Liver (tissue), 9 donors: ENCODE measurements around the gene ZNF772. TPM values are rescaled to one million over a fixed set of nuclear protein-coding genes. Genes with fewer than 3 reads are reported as not detected.

Source experiments
- DNase-seq: peaks from one replicate; pipeline ENCODE4 v3.0.0-alpha.2; 2017; ENCODE audit warnings: low spot score
- H3K27ac ChIP-seq, 2 donors: one replicate each; pipeline ENCODE4 v1.7.0; 2013; ENCODE audit warnings: inconsistent platforms in 2 of 2, low read length in 2 of 2, control low read depth in 1 of 2, low read depth in 1 of 2, mild to moderate bottlenecking in 1 of 2
- H3K27me3 ChIP-seq, 4 donors: one replicate each; pipeline versions ENCODE4 v1.6.1 to v1.7.0; 2013; ENCODE audit warnings: low read length in 3 of 4, inconsistent platforms in 1 of 4, mild to moderate bottlenecking in 1 of 4, moderate library complexity in 1 of 4; ENCODE audit not compliant: control insufficient read depth in 4 of 4, insufficient read depth in 4 of 4
- H3K36me3 ChIP-seq, 4 donors: one replicate each; pipeline versions ENCODE4 v1.6.1 to v1.7.0; 2013; ENCODE audit warnings: low read length in 3 of 4, mild to moderate bottlenecking in 3 of 4, low read depth in 1 of 4, moderate library complexity in 1 of 4; ENCODE audit not compliant: control insufficient read depth in 4 of 4, insufficient read depth in 3 of 4
- H3K4me1 ChIP-seq, 4 donors: one replicate each; pipeline versions ENCODE4 v1.6.1 to v1.7.0; 2013; ENCODE audit warnings: low read length in 3 of 4, mild to moderate bottlenecking in 3 of 4, moderate library complexity in 1 of 4; ENCODE audit not compliant: control insufficient read depth in 4 of 4, insufficient read depth in 4 of 4
- H3K4me3 ChIP-seq, 3 donors: one replicate each; pipeline versions ENCODE4 v1.6.1 to v1.7.0; 2013; ENCODE audit warnings: low read length in 3 of 3, control low read depth in 1 of 3, low read depth in 1 of 3, mild to moderate bottlenecking in 1 of 3
- H3K9ac ChIP-seq, 2 donors: one replicate each; pipeline ENCODE4 v1.7.0; 2013; ENCODE audit warnings: low read length in 2 of 2, mild to moderate bottlenecking in 2 of 2, moderate library complexity in 2 of 2, control low read depth in 1 of 2, low read depth in 1 of 2
- H3K9me3 ChIP-seq, 4 donors: one replicate each; pipeline versions ENCODE4 v1.6.1 to v1.7.0; 2013; ENCODE audit warnings: low read length in 3 of 4; ENCODE audit not compliant: control insufficient read depth in 4 of 4
- ATF3 ChIP-seq: IDR thresholded peaks from 2 replicates; pipeline ENCODE4 v1.6.1; 2016; ENCODE audit warnings: antibody characterized with exemption
- CTCF ChIP-seq: fragments of 150-350 bp; IDR thresholded peaks from 2 replicates; pipeline ENCODE4 v1.5.1; 2017; ENCODE audit warnings: improper control_type of control experiment, low read depth, low read length; ENCODE audit not compliant: missing input control
- EGR1 ChIP-seq, 2 donors: IDR thresholded peaks; 2 replicates each; pipeline ENCODE4 v1.6.1; 2016 to 2018; ENCODE audit warnings: antibody characterized with exemption in 2 of 2, low read depth in 2 of 2
- FOXA1 ChIP-seq: IDR thresholded peaks from 2 replicates; pipeline ENCODE4 v1.6.1; 2016; ENCODE audit warnings: antibody characterized with exemption
- FOXA2 ChIP-seq: IDR thresholded peaks from 2 replicates; pipeline ENCODE4 v1.6.1; 2016; ENCODE audit warnings: antibody characterized with exemption
- GABPA ChIP-seq, 2 donors: IDR thresholded peaks in 1 of 2; conservative IDR thresholded peaks in 1 of 2; 2 replicates each; pipeline ENCODE4 v1.6.1; 2016; ENCODE audit warnings: antibody characterized with exemption in 2 of 2, mild to moderate bottlenecking in 1 of 2, moderate library complexity in 1 of 2
- HNF4A ChIP-seq, 2 donors: conservative IDR thresholded peaks; 2 replicates each; pipeline ENCODE4 v1.6.1; 2016; ENCODE audit warnings: antibody characterized with exemption in 2 of 2, mild to moderate bottlenecking in 2 of 2
- HNF4G ChIP-seq: IDR thresholded peaks from 2 replicates; pipeline ENCODE4 v1.6.1; 2016; ENCODE audit warnings: antibody characterized with exemption
- JUND ChIP-seq, 2 donors: IDR thresholded peaks; 2 replicates each; pipeline ENCODE4 v1.6.1; 2016; ENCODE audit warnings: antibody characterized with exemption in 2 of 2
- MAX ChIP-seq: IDR thresholded peaks from 2 replicates; pipeline ENCODE4 v1.6.1; 2016; ENCODE audit warnings: antibody characterized with exemption
- NR2F2 ChIP-seq: IDR thresholded peaks from 2 replicates; pipeline ENCODE4 v1.6.1; 2016; ENCODE audit warnings: antibody characterized with exemption
- RAD21 ChIP-seq, 2 donors: IDR thresholded peaks; 2 replicates each; pipeline ENCODE4 v1.6.1; 2016; ENCODE audit warnings: antibody characterized with exemption in 2 of 2, mild to moderate bottlenecking in 2 of 2
- REST ChIP-seq: IDR thresholded peaks from 2 replicates; pipeline ENCODE4 v1.6.1; 2016; ENCODE audit warnings: antibody characterized with exemption, mild to moderate bottlenecking
- RXRA ChIP-seq, 2 donors: IDR thresholded peaks; 2 replicates each; pipeline ENCODE4 v1.6.1; 2017 to 2018; ENCODE audit warnings: antibody characterized with exemption in 2 of 2, mild to moderate bottlenecking in 1 of 2
- SP1 ChIP-seq: IDR thresholded peaks from 2 replicates; pipeline ENCODE4 v1.6.1; 2018; ENCODE audit warnings: antibody characterized with exemption, mild to moderate bottlenecking
- TAF1 ChIP-seq: conservative IDR thresholded peaks from 2 replicates; pipeline ENCODE4 v1.6.1; 2016; ENCODE audit warnings: antibody characterized with exemption, mild to moderate bottlenecking
- YY1 ChIP-seq: IDR thresholded peaks from 2 replicates; pipeline ENCODE4 v1.6.1; 2016; ENCODE audit warnings: antibody characterized with exemption, mild to moderate bottlenecking
- ZBTB33 ChIP-seq: IDR thresholded peaks from 2 replicates; pipeline ENCODE4 v1.6.1; 2016; ENCODE audit warnings: antibody characterized with exemption
- WGBS: extraction: QIAGEN DNeasy Blood & Tissue Kit; methylation state at CpG from one replicate; pipeline ENCODE4 v1.1.7; 2013; 5-methylcytosine and 5-hydroxymethylcytosine counted together
- polyA plus RNA-seq, 2 donors: library from polyadenylated mRNA; stranded (reverse) in 1 of 2; unstranded in 1 of 2; fragments of 200-250 nt in 1 of 2; fragments of >200 nt in 1 of 2; fragmentation: Nextera tagmentation in 1 of 2; extraction: Ambion mirVana in 1 of 2; gene quantifications; one replicate each; pipeline versions ENCODE4 v1.2.1 to v1.2.3, GENCODE V29; 2013 to 2015
- total RNA-seq, 2 donors: library from RNA; depleted of rRNA; stranded (reverse); fragments of >200 nt; gene quantifications; one replicate each; pipeline ENCODE4 v1.2.3, GENCODE V29; 2014
- donor health status: healthy.
- donor health status: healthy.
- donor health status: healthy.
- donor health status: healthy.
- donor health status: healthy.

ZNF772 gene
- total and polyA plus RNA-seq, 4 donors = 0.81 to 11.1 (median 3.5) TPM

GRCh38 chr19:57473646-57474045 lies 3.7 kb downstream of the ZNF772 start:
- Histone ChIP-seq H3K4me3 (peak overlapping the region in 2 of 3 donors; percentile 91 to 94), H3K4me1 (peaks cover 0 to 14% (median 6%) of the 10 kb centered on the region in 4 donors), H3K27ac (no peak overlapping the region), H3K9me3 (peaks cover 46 to 80% (median 67%) of the 10 kb centered on the region in 4 donors), H3K9ac (no peak overlapping the region), H3K27me3 (no peaks in the 10 kb centered on the region), H3K36me3 (peaks cover 5 to 53% (median 41%) of the 10 kb centered on the region in 4 donors)
- no peak for DNase-seq
- TF ChIP-seq CTCF (no peak), HNF4A (conservative IDR thresholded peaks at IDR 0.05) (no peak), TAF1 (no peak), RXRA (IDR thresholded peaks at IDR 0.05) (no peak), RAD21 (IDR thresholded peaks at IDR 0.05) (no peak), SP1 (no peak), FOXA1 (no peak), HNF4G (no peak), MAX (no peak), YY1 (no peak), ATF3 (no peak), FOXA2 (no peak), ZBTB33 (no peak), NR2F2 (no peak), REST (no peak), JUND (IDR thresholded peaks at IDR 0.05) (no peak), EGR1 (IDR thresholded peaks at IDR 0.05; ENCODE audit: low read depth in 2 of 2) (no peak), GABPA (IDR thresholded peaks at IDR 0.05 in 1 of 2, conservative IDR thresholded peaks at IDR 0.05 in 1 of 2) (no peak)
- 99% methylated on average over 4 of the region's 4 CpGs for WGBS
